HCT116 (cell line): ENCODE results near the gene PNMA8C. TPM values are rescaled to one million over a fixed set of nuclear protein-coding genes. Genes with fewer than 3 reads are reported as not detected.
"Not testable (repeated sequence)": the region's sequence is repeated elsewhere in the genome, so short reads cannot be mapped to it uniquely, and the experiment has no call there.

ENCODE experiments used
- ATAC-seq: fragments of 200-7000 bp; cut with Tn5 transposase; 2 replicates; pipeline ENCODE4 v1.9.1; 2020; ENCODE audit warnings: mild to moderate bottlenecking, moderate library complexity
- BruUV-seq: library from RNA; stranded (reverse); fragments of 400-500 nt; replicated peaks from 2 replicates; lab custom pipeline; 2021; lab: Mats Ljungman, UMichigan
- CTCF ChIA-PET: fragments of 300-600 bp; sonication (Branson Sonifier 250); formaldehyde crosslinking; loops from one replicate; lab custom pipeline; 2021; ENCODE audit warnings: antibody characterized with exemption; lab: Charles Lee
- POLR2A ChIA-PET: fragments of 300-600, 350-600 bp; sonication (Branson Sonifier 250); formaldehyde crosslinking; loops from one replicate; lab custom pipeline; 2021; ENCODE audit warnings: antibody characterized with exemption; lab: Charles Lee
- RAD21 ChIA-PET, 2 experiments: fragments of 300-600 bp; sonication (Branson Sonifier 250); formaldehyde crosslinking; loops; one replicate each; lab custom pipeline; 2023; ENCODE audit warnings: low total read pairs in 2 of 2; ENCODE audit not compliant: uncharacterized antibody in 2 of 2, unreplicated experiment in 2 of 2, low non-redundant PET in 1 of 2; lab: Charles Lee
- DNase-seq: peaks from one replicate; pipeline ENCODE4 v3.0.0-alpha.2; 2010; ENCODE audit warnings: low read depth, low spot score
- H2AFZ ChIP-seq: fragments of 200-600 bp; shearing (Covaris generic), sonication (generic); 2 replicates; pipeline ENCODE4 v1.6.1; 2017; ENCODE audit warnings: low read depth, mixed run types, mixed read lengths, antibody characterized with exemption, low read length; ENCODE audit not compliant: poor library complexity, severe bottlenecking
- H3K27ac ChIP-seq: 2 replicates; pipeline ENCODE4 v1.5.1; 2012; ENCODE audit warnings: low read depth, low read length
- H3K27me3 ChIP-seq: fragments of 200-600 bp; sonication (generic); 2 replicates; pipeline ENCODE4 v1.6.1; 2016; ENCODE audit warnings: mixed run types, low read length, mixed read lengths; ENCODE audit not compliant: insufficient read depth
- H3K36me3 ChIP-seq, 2 experiments: fragments of 200-500 bp in 1 of 2; fragments of 200-600 bp in 1 of 2; sonication (Bioruptor generic) in 1 of 2; sonication (generic) in 1 of 2; 2 replicates each; pipeline versions ENCODE4 v1.5.1 to v1.6.1; 2014 to 2016; ENCODE audit warnings: low read length in 2 of 2, inconsistent platforms in 1 of 2, mixed read lengths in 1 of 2, mixed run types in 1 of 2; ENCODE audit not compliant: insufficient read depth in 2 of 2, control insufficient read depth in 1 of 2
- H3K4me1 ChIP-seq, 2 experiments: fragments of 200-600 bp in 1 of 2; sonication (generic) in 1 of 2; 2 replicates each; pipeline versions ENCODE4 v1.5.1 to v1.6.1; 2012 to 2017; ENCODE audit warnings: low read length in 2 of 2, inconsistent platforms in 1 of 2, mild to moderate bottlenecking in 1 of 2, mixed read lengths in 1 of 2, mixed run types in 1 of 2, moderate library complexity in 1 of 2; ENCODE audit not compliant: insufficient read depth in 2 of 2, control insufficient read depth in 1 of 2
- H3K4me2 ChIP-seq: fragments of 200-600 bp; sonication (generic); 2 replicates; pipeline ENCODE4 v1.6.1; 2017; ENCODE audit warnings: mixed run types, low read length, mixed read lengths
- H3K4me3 ChIP-seq, 2 experiments: fragments of 200-600 bp in 1 of 2; sonication (generic) in 1 of 2; replicated peaks in 1 of 2; 2 replicates each; pipeline ENCODE4 v1.5.1; 2011 to 2016; ENCODE audit warnings: low read length in 2 of 2, control low read depth in 1 of 2, low read depth in 1 of 2, mild to moderate bottlenecking in 1 of 2, mixed read lengths in 1 of 2, mixed run types in 1 of 2
- H3K79me2 ChIP-seq: fragments of 200-600 bp; sonication (generic); 2 replicates; pipeline ENCODE4 v1.6.1; 2017; ENCODE audit warnings: mild to moderate bottlenecking, mixed run types, low read length, moderate library complexity, mixed read lengths; ENCODE audit not compliant: insufficient read depth
- H3K9ac ChIP-seq: fragments of 200-600 bp; sonication (generic); 2 replicates; pipeline ENCODE4 v1.6.1; 2016; ENCODE audit warnings: low read length, mixed read lengths
- H3K9me2 ChIP-seq: fragments of 200-600 bp; sonication (generic), shearing (Covaris generic); 2 replicates; pipeline ENCODE4 v1.6.1; 2017; ENCODE audit warnings: mixed run types, mild to moderate bottlenecking, moderate library complexity; ENCODE audit not compliant: insufficient read depth
- H3K9me3 ChIP-seq, 2 experiments: fragments of 200-500 bp in 1 of 2; fragments of 200-600 bp in 1 of 2; sonication (Bioruptor generic) in 1 of 2; sonication (generic) in 1 of 2; 2 replicates each; pipeline ENCODE4 v1.6.1; 2014 to 2017; ENCODE audit warnings: low read length in 2 of 2, mixed read lengths in 2 of 2, inconsistent platforms in 1 of 2, low read depth in 1 of 2, mild to moderate bottlenecking in 1 of 2, mixed run types in 1 of 2, moderate library complexity in 1 of 2; ENCODE audit not compliant: control insufficient read depth in 1 of 2, insufficient read depth in 1 of 2
- H4K20me1 ChIP-seq: fragments of 200-600 bp; sonication (generic), shearing (Covaris generic); 2 replicates; pipeline ENCODE4 v1.6.1; 2017; ENCODE audit warnings: mixed run types, mild to moderate bottlenecking, moderate library complexity; ENCODE audit not compliant: insufficient read depth
- JUND ChIP-seq: IDR thresholded peaks from 2 replicates; pipeline ENCODE4 v1.6.1; 2012
- SP1 ChIP-seq: IDR thresholded peaks from 2 replicates; pipeline ENCODE4 v1.6.1; 2012; ENCODE audit warnings: low read depth
- intact Hi-C: fragments of 100-400 bp; cut with micrococcal nuclease; formaldehyde crosslinking; loops from 2 replicates; pipeline ENCODE4 v1.10.0; 2022
- total RNA-seq: library from RNA; stranded (reverse); gene quantifications from one replicate; pipeline ENCODE4 v1.2.1, GENCODE V29; 2021; ENCODE audit not compliant: unreplicated experiment
- TF ChIP-seq, protein P1 (sequence below), 3 experiments: fragments of 200-600 bp in 1 of 3; sonication (generic) in 1 of 3; IDR thresholded peaks in 2 of 3; conservative IDR thresholded peaks in 1 of 3; 2 replicates each; pipeline ENCODE4 v1.5.1; 2012 to 2017; ENCODE audit warnings: low read depth in 2 of 3, low read length in 2 of 3, antibody characterized with exemption in 1 of 3, borderline replicate concordance in 1 of 3, control low read depth in 1 of 3, mild to moderate bottlenecking in 1 of 3, mixed read lengths in 1 of 3, mixed run types in 1 of 3, moderate library complexity in 1 of 3; ENCODE audit not compliant: insufficient read depth in 1 of 3

The PNMA8C gene
- total RNA-seq, 1 experiment from 2014 or later: not detected

DNA sequence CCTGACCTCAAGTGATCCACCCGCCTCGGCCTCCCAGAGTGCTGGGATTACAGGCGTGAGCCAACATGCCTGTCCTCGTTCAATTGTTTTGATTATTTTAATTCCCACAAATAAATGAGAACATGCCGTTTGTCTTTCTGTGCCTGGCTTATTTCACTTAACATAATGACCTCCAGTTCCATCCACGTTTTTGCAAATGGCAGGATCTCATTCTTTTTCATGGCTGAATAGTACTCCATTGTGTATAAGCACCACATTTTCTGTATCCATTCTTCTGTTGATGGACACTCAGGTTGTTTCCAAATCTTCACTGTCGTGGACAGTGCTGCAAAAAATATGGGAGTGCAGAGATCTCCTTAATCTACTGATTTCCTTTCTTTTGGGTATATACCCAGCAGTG, 4.7 kb upstream of the PNMA8C start:
- RAD21 ChIA-PET: interaction anchor here in 1 of 2 experiments (0.6 kb wide), 1 partner anchor 26 kb away, joined by 4 read pairs; no protein-coding TSS in a partner anchor
- DNase-seq, H4K20me1 ChIP-seq, H3K4me2 ChIP-seq, H3K79me2 ChIP-seq, H3K27me3 ChIP-seq, CTCF ChIA-PET, H3K9ac ChIP-seq, H3K4me3 ChIP-seq, H2AFZ ChIP-seq, H3K9me3 ChIP-seq, ATAC-seq, intact Hi-C loops, H3K27ac ChIP-seq, BruUV-seq, H3K9me2 ChIP-seq, H3K4me1 ChIP-seq, H3K36me3 ChIP-seq, POLR2A ChIA-PET: not testable (repeated sequence)

DNA sequence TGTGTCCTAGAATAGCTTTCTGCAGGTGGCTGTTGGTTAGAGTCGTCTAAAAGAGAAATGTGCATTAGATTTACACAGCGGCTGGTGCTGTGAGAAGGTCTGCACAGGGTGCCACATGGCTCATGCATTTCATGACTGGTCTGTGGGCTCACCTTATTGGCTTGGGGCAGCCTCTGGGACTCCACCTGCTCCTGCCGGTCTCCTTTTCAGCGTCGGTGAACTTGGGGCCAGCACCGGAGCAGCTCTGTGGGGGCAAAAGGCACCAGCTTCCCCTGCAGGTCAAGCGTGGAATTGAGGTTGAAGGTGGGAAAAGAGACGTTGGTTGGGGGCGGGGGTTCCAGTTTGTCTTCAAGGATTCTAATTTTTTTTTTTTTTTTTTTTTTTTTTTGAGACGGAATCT, 3.1 kb upstream of the PNMA8C start:
- ChIA-PET POLR2A (no interaction called here), RAD21 (no interaction called here)
- no peaks in the 10 kb centered on the region for H3K79me2 ChIP-seq
- no peaks in the 10 kb centered on the region for H3K27me3 ChIP-seq
- H3K9me2 ChIP-seq: no peaks in the 10 kb centered on the region
- TF ChIP-seq SP1: no peak
- no peak for TF ChIP-seq JUND
- TF ChIP-seq, protein P1, sequence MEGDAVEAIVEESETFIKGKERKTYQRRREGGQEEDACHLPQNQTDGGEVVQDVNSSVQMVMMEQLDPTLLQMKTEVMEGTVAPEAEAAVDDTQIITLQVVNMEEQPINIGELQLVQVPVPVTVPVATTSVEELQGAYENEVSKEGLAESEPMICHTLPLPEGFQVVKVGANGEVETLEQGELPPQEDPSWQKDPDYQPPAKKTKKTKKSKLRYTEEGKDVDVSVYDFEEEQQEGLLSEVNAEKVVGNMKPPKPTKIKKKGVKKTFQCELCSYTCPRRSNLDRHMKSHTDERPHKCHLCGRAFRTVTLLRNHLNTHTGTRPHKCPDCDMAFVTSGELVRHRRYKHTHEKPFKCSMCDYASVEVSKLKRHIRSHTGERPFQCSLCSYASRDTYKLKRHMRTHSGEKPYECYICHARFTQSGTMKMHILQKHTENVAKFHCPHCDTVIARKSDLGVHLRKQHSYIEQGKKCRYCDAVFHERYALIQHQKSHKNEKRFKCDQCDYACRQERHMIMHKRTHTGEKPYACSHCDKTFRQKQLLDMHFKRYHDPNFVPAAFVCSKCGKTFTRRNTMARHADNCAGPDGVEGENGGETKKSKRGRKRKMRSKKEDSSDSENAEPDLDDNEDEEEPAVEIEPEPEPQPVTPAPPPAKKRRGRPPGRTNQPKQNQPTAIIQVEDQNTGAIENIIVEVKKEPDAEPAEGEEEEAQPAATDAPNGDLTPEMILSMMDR (IDR thresholded peaks at IDR 0.05 in 2 of 3, conservative IDR thresholded peaks at IDR 0.05 in 1 of 3; ENCODE audit: borderline replicate concordance in 1 of 3, insufficient read depth in 1 of 3, low read depth in 2 of 3, low read length in 2 of 3): peak in 2 of 3 experiments; percentile 33 to 34; a peak in 4 of 6 replicates
- TF ChIP-seq, all 23 proteins: peak for 1
- Histone ChIP-seq H3K4me1 (no peaks in the 10 kb centered on the region), H3K27ac (no peak overlapping the region), H3K9me3 (no peaks in the 10 kb centered on the region), H3K9ac (no peak overlapping the region), H2AFZ (no peak overlapping the region), H3K4me3 (no peak overlapping the region), H3K36me3 (no peaks in the 10 kb centered on the region), H3K4me2 (no peak overlapping the region), H4K20me1 (no peaks in the 10 kb centered on the region)
- intact Hi-C loops: no loop called here
- no TSS peak for BruUV-seq
- CTCF ChIA-PET: interaction anchor here (1.8 kb wide), 1 partner anchor 20 kb away, joined by 4 read pairs; no protein-coding TSS in a partner anchor
- DNase-seq (no peak), ATAC-seq (no peak)
